Right lobe of liver (tissue), 6 donors: Measurements from ENCODE around the gene SYMPK. TPM values are rescaled to one million over a fixed set of nuclear protein-coding genes. Genes with fewer than 3 reads are reported as not detected.
A peak's percentile ranks its signal among the peaks of the same experiment; 100 is the strongest.

Source experiments
- ATAC-seq, 4 donors: fragments of 200-7000 bp; cut with Tn5 transposase; one replicate each; pipeline ENCODE4 v1.9.1; 2020; ENCODE audit warnings: mild to moderate bottlenecking in 4 of 4, moderate library complexity in 4 of 4
- DNase-seq, 3 donors: peaks; one replicate each; pipeline ENCODE4 v3.0.0-alpha.2; 2020
- H3K27ac ChIP-seq, 3 donors: fragments of 200-600 bp; one replicate each; pipeline ENCODE4 v1.8.0; 2022
- H3K27me3 ChIP-seq, 2 donors: fragments of 200-600 bp; one replicate each; pipeline ENCODE4 v1.8.0; 2022
- H3K36me3 ChIP-seq, 4 donors: fragments of 200-600 bp; sonication (generic) in 1 of 4; one replicate each; pipeline versions ENCODE4 v1.5.1 to v1.8.0; 2017 to 2022; ENCODE audit warnings: control low read depth in 1 of 4
- H3K4me1 ChIP-seq, 4 donors: fragments of 200-600 bp; sonication (generic) in 1 of 4; one replicate each; pipeline versions ENCODE4 v1.5.1 to v1.8.0; 2017 to 2022; ENCODE audit warnings: control low read depth in 1 of 4
- H3K4me3 ChIP-seq, 3 donors: fragments of 200-600 bp; one replicate each; pipeline ENCODE4 v1.8.0; 2022
- H3K9me3 ChIP-seq, 4 donors: fragments of 200-600 bp; sonication (generic) in 1 of 4; one replicate each; pipeline versions ENCODE4 v1.5.1 to v1.8.0; 2017 to 2022; ENCODE audit warnings: control low read depth in 1 of 4
- POLR2A ChIP-seq: fragments of 450-650 bp; IDR thresholded peaks from one replicate; pipeline ENCODE4 v1.6.1; 2017; ENCODE audit warnings: antibody characterized with exemption, mild to moderate bottlenecking
- WGBS: methylation state at CpG from one replicate; pipeline ENCODE4 v1.1.6; 2018; ENCODE audit warnings: low coverage, low lambda C conversion rate; ENCODE audit not compliant: insufficient coverage; ENCODE audit errors: missing lambda C conversion rate; 5-methylcytosine and 5-hydroxymethylcytosine counted together
- intact Hi-C, 2 donors: fragments of 100-400 bp; cut with DNase I; formaldehyde crosslinking; loops; one replicate each; pipeline versions ENCODE4 v1.11.2 to v1.14.1; 2022
- total RNA-seq, 6 experiments: library from RNA; depleted of rRNA in 2 of 6; stranded (reverse); fragments of >200 nt in 2 of 6; fragmentation: NEBNext Ultra II Directional in 3 of 6; extraction: Animal tissue kit (Norgen Biotek cat#: 25700) in 3 of 6; gene quantifications; one replicate each; pipeline versions ENCODE4 v1.1.0 to v1.2.4, GENCODE V29; 2016 to 2023
- TF ChIP-seq, protein P1 (sequence below), 4 donors: fragments of 200-600 bp in 3 of 4; fragments of 450-650 bp in 1 of 4; IDR thresholded peaks; one replicate each; pipeline versions ENCODE4 v1.5.1 to v1.8.0; 2016 to 2022; ENCODE audit warnings: antibody characterized with exemption in 4 of 4, mild to moderate bottlenecking in 2 of 4
- donor health status: DM: no; HTN: yes; CAD: no.
- donor health status: DM: no; HTN: no; CAD: no.
- donor health status: DM: no; HTN: no; CAD: no.
- donor health status: DM: no; HTN: yes; CAD: no.
- donor health status: DM: no; HTN: yes; CAD: no.

SYMPK gene
- total RNA-seq, 6 experiments from 2014 or later = 31.1 to 50.1 (median 42.0) TPM

DNA sequence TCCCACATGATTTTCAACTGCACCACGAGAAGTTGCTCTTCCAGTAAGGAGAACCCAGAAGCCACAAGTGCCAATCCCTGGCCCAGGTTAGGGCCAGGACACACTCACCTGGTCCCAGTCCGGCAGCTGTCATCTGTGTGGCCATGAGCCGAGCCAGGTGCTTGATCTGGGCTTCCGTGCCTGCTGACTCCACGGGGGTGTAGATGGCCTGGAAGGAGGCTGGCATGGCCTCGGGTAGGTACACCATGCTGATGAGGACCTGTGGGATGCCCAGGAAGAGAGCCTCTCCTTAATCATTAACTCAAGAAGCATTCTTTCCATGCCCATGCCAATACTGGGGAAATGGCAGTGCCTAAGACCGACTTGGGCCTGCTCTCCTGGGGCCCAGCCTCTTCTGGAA lies 28.0 kb downstream of the SYMPK start:
- no peaks in the 10 kb centered on the region for H3K9me3 ChIP-seq
- H3K36me3 ChIP-seq = peaks cover 0 to 94% (median 48%) of the 10 kb centered on the region in 4 donors
- no peak overlapping the region for H3K4me3 ChIP-seq
- H3K27me3 ChIP-seq = no peaks in the 10 kb centered on the region
- WGBS = 85% methylated on average over 3 of the region's 7 CpGs
- ATAC-seq = peak in 1 of 4 donors; percentile 27
- no peaks in the 10 kb centered on the region for H3K4me1 ChIP-seq
- H3K27ac ChIP-seq = no peak overlapping the region
- DNase-seq = peak in 1 of 3 donors; percentile 37
- intact Hi-C loops = no loop called here
- TF ChIP-seq POLR2A = no peak
- TF ChIP-seq, protein P1, sequence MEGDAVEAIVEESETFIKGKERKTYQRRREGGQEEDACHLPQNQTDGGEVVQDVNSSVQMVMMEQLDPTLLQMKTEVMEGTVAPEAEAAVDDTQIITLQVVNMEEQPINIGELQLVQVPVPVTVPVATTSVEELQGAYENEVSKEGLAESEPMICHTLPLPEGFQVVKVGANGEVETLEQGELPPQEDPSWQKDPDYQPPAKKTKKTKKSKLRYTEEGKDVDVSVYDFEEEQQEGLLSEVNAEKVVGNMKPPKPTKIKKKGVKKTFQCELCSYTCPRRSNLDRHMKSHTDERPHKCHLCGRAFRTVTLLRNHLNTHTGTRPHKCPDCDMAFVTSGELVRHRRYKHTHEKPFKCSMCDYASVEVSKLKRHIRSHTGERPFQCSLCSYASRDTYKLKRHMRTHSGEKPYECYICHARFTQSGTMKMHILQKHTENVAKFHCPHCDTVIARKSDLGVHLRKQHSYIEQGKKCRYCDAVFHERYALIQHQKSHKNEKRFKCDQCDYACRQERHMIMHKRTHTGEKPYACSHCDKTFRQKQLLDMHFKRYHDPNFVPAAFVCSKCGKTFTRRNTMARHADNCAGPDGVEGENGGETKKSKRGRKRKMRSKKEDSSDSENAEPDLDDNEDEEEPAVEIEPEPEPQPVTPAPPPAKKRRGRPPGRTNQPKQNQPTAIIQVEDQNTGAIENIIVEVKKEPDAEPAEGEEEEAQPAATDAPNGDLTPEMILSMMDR (IDR thresholded peaks at IDR 0.05) = no peak

DNA sequence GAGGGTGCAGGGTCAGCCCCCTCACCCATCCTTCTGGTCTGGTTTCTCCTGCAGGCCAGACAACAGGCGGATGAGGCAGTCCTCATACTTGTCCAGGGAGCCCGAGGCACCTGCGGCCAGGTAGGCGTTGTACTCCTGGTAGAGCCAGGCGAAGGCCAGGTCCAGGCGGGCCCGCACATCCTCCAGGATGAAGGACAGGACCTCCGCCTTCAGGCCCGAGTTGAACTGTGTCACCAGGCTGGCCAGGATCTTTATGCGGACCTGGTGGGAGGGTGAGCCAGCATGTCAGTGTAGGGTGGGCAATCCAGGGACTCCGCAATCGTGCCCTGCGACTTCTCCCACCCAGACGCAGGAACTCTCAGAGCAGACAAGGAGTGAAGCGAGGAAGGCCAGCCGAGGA lies 34.0 kb downstream of the SYMPK start:
- Histone ChIP-seq H3K27me3 (no peaks in the 10 kb centered on the region), H3K27ac (no peak overlapping the region), H3K9me3 (no peaks in the 10 kb centered on the region), H3K4me3 (no peak overlapping the region), H3K4me1 (no peaks in the 10 kb centered on the region), H3K36me3 (peaks cover 0 to 89% (median 51%) of the 10 kb centered on the region in 4 donors)
- intact Hi-C loops = loop anchor here in 1 of 2 donors (10.0 kb wide), 1 partner anchor 186 kb away; no protein-coding TSS in a partner anchor
- no CpG with 5 or more reads among the region's 16 CpGs for WGBS
- DNase-seq = no peak
- no peak for TF ChIP-seq POLR2A
- TF ChIP-seq, protein P1 (IDR thresholded peaks at IDR 0.05) = no peak
- ATAC-seq = no peak

DNA sequence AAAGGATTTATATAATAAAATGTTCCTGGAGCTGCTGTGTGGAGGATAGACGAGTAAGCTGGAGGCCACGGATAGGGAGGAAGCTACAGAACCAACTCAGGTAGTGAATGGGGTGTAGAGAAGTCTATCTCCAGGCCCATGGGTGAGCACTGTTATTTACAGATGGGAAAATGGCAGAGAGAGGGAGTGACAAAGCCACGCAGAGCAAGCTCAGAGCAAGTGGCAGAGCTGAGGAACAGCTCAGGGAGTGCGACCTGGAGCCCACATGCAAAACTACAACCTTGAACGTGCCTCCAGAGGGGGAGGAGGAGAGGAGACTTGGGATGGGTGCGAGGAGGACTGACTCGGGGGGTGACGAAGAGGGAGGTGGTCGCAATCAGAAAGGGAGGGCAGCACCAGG lies 34.4 kb downstream of the SYMPK start:
- intact Hi-C loops = loop anchor here in 1 of 2 donors (10.0 kb wide), 1 partner anchor 186 kb away; no protein-coding TSS in a partner anchor
- no peak for ATAC-seq
- peaks cover 0 to 88% (median 51%) of the 10 kb centered on the region in 4 donors for H3K36me3 ChIP-seq

DNA sequence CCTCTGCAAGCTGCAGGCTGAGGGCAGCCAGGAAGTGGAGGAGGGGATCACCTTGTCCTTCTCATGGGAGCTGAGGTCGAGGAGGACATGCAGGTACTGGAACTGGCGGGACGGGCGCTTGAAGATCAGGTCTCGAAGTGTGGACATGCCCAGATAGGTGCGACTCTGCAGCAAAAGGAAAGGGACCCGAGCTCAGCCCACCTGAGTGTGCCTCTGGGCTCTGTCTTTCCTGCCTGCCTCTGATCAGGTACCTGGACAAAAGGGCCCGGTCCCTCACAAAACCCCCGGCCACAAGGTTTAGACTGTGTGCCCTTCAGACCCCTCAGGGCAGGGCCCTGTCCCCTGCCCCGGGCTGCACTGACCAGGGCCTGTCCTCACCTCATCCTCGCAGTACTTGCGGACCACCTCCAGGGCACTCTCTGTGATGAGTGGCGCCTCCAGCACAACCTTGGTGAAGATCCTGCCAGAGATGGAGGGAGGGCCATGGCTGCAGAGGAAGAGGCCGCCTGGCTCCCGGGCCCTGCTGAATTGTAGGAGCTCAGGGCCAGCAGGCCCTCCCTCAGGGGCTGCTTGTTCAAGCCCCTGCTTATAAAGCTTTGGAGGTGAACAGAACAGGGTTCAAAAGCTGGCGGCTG lies 35.4 kb downstream of the SYMPK start:
- ATAC-seq = no peak
- Histone ChIP-seq H3K27me3 (no peaks in the 10 kb centered on the region), H3K4me1 (no peaks in the 10 kb centered on the region), H3K27ac (no peak overlapping the region), H3K36me3 (peaks cover 0 to 88% (median 55%) of the 10 kb centered on the region in 4 donors), H3K4me3 (no peak overlapping the region), H3K9me3 (no peaks in the 10 kb centered on the region)
- DNase-seq = no peak
- intact Hi-C loops = loop anchor here in 1 of 2 donors (10.0 kb wide), 1 partner anchor 187 kb away; no protein-coding TSS in a partner anchor
- WGBS = 73% methylated on average over 2 of the region's 16 CpGs
- TF ChIP-seq, protein P1 (IDR thresholded peaks at IDR 0.05) = no peak
- TF ChIP-seq POLR2A = no peak

More for the DNA sequence above, 34.4 kb downstream of the SYMPK start:
- no peaks in the 10 kb centered on the region for H3K27me3 ChIP-seq
- WGBS = 89% methylated on average over 9 of the region's 9 CpGs
- H3K9me3 ChIP-seq = no peaks in the 10 kb centered on the region
- no peak overlapping the region for H3K4me3 ChIP-seq
- no peak overlapping the region for H3K27ac ChIP-seq
- no peaks in the 10 kb centered on the region for H3K4me1 ChIP-seq
- no peak for DNase-seq
- TF ChIP-seq, protein P1 (IDR thresholded peaks at IDR 0.05) = no peak
- no peak for TF ChIP-seq POLR2A
